Gastrocnemius medialis (tissue), 4 donors: Measurements from ENCODE around the gene DDX51. TPM values are rescaled to one million over a fixed set of nuclear protein-coding genes. Genes with fewer than 3 reads are reported as not detected.

Experiments used
- ATAC-seq, 2 donors: fragments of 150-250 bp; one replicate each; pipeline ENCODE4 v1.9.1; 2016
- DNase-seq, 2 donors: peaks; one replicate each; pipeline ENCODE4 v3.0.0-alpha.2; 2019
- H3K27ac ChIP-seq, 4 donors: fragments of 200-600 bp; sonication (generic); 1 replicate in 1 of 4; 2 replicates in 3 of 4; pipeline ENCODE4 v1.5.1; 2016 to 2018; ENCODE audit warnings: mild to moderate bottlenecking in 2 of 4, moderate library complexity in 1 of 4
- H3K27me3 ChIP-seq, 3 donors: fragments of 200-600 bp; sonication (generic) in 2 of 3; 1 replicate in 1 of 3; 2 replicates in 2 of 3; pipeline versions ENCODE4 v1.5.1 to v1.6.0; 2016 to 2019; ENCODE audit warnings: mild to moderate bottlenecking in 1 of 3, moderate library complexity in 1 of 3
- H3K36me3 ChIP-seq, 2 donors: fragments of 200-600 bp; sonication (generic) in 1 of 2; one replicate each; pipeline ENCODE4 v1.5.1; 2017 to 2018
- H3K4me1 ChIP-seq, 2 donors: fragments of 200-600 bp; sonication (generic) in 1 of 2; one replicate each; pipeline ENCODE4 v1.5.1; 2016 to 2017; ENCODE audit warnings: mild to moderate bottlenecking in 2 of 2
- H3K4me3 ChIP-seq, 4 donors: fragments of 200-600 bp; sonication (generic) in 3 of 4; 1 replicate in 1 of 4; 2 replicates in 3 of 4; pipeline ENCODE4 v1.5.1; 2016 to 2019; ENCODE audit warnings: mild to moderate bottlenecking in 2 of 4
- H3K9me3 ChIP-seq, 3 donors: fragments of 200-600 bp; sonication (generic) in 2 of 3; 1 replicate in 1 of 3; 2 replicates in 2 of 3; pipeline ENCODE4 v1.5.1; 2016 to 2019
- POLR2A ChIP-seq, 2 donors: fragments of 450-650 bp; IDR thresholded peaks; one replicate each; pipeline ENCODE4 v1.6.1; 2017; ENCODE audit warnings: antibody characterized with exemption in 2 of 2, mild to moderate bottlenecking in 2 of 2, moderate library complexity in 2 of 2
- in situ Hi-C, 4 donors: fragments of 200-750 bp; cut with MboI; loops; one replicate each; pipeline versions ENCODE4 v1.15.0 to v1.8.0; 2017; ENCODE audit warnings: low sequenced_read_pairs in 4 of 4
- intact Hi-C: fragments of 100-400 bp; cut with DNase I; formaldehyde crosslinking; loops from one replicate; pipeline ENCODE4 v1.15.1; 2023; ENCODE audit warnings: low total_unique reads
- total RNA-seq, 4 donors: library from RNA; depleted of rRNA; stranded (reverse); fragments of >200 nt; gene quantifications; one replicate each; pipeline versions ENCODE4 v1.1.0 to v1.2.3, GENCODE V29; 2016
- TF ChIP-seq, protein P1 (sequence below), 5 experiments: fragments of 450-650 bp in 3 of 5; fragments of 200-600 bp in 2 of 5; sonication (generic) in 2 of 5; IDR thresholded peaks in 4 of 5; conservative IDR thresholded peaks in 1 of 5; 1 replicate in 4 of 5; 2 replicates in 1 of 5; pipeline ENCODE4 v1.5.1; 2016 to 2019; ENCODE audit warnings: antibody characterized with exemption in 5 of 5, mild to moderate bottlenecking in 3 of 5, moderate library complexity in 3 of 5

Gene DDX51
- total RNA-seq, 4 donors from 2014 or later: 5.8 to 7.8 (median 6.5) TPM

DNA sequence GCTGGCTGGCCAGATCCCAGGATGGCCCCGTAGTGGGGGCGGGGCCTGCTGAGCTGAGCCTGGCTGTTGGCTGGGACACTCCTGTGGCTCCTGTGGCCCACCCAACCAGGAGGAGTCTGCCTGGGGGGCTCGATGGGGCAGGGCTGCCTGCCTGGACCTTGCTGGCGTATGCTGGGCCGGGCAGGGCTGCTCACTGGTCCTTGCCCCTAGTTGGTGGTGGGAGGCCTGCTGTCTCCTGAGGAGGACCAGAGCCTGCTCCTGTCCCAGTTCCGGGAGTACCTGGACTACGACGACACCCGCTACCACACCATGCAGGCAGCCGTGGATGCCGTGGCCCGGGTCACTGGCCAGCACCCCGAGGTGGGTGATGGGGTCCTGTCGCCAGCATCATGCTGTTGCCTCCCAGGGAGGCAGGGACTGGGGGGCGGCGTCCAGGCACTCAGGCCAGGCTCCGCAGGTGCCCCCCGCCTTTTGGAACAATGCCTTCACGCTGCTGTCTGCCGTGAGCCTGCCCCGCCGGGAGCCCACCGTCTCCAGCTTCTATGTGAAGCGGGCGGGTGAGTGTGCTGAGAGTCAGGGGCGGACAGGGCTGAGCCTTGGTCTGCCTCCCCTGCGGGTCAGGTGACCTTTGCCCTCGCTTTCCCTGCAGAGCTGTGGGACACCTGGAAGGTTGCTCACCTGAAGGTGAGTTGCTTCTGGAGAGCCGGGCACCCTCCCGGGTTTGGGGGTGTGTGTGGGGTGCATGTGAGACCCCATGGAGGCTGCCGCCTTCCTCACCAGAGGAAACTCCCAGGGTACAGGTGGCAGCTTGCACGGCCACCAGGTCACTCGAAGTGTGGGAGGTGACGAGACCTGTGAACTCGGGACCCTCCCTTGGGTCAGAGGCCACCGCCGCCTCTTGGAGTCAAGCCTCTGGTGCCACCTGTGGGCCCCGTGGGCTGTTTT lies 3.6 kb upstream of the DDX51 start:
- no peaks in the 10 kb centered on the region for H3K9me3 ChIP-seq
- DNase-seq (peak in 1 of 2 donors; percentile 11), ATAC-seq (no peak)
- no peak overlapping the region for H3K4me3 ChIP-seq
- H3K4me1 ChIP-seq: peaks cover 14 to 19% of the 10 kb centered on the region in 2 donors
- no peak for TF ChIP-seq POLR2A (IDR thresholded peaks at IDR 0.05)
- TF ChIP-seq, protein P1, sequence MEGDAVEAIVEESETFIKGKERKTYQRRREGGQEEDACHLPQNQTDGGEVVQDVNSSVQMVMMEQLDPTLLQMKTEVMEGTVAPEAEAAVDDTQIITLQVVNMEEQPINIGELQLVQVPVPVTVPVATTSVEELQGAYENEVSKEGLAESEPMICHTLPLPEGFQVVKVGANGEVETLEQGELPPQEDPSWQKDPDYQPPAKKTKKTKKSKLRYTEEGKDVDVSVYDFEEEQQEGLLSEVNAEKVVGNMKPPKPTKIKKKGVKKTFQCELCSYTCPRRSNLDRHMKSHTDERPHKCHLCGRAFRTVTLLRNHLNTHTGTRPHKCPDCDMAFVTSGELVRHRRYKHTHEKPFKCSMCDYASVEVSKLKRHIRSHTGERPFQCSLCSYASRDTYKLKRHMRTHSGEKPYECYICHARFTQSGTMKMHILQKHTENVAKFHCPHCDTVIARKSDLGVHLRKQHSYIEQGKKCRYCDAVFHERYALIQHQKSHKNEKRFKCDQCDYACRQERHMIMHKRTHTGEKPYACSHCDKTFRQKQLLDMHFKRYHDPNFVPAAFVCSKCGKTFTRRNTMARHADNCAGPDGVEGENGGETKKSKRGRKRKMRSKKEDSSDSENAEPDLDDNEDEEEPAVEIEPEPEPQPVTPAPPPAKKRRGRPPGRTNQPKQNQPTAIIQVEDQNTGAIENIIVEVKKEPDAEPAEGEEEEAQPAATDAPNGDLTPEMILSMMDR (IDR thresholded peaks at IDR 0.05 in 4 of 5, conservative IDR thresholded peaks at IDR 0.05 in 1 of 5): no peak
- in situ Hi-C loops (no loop called here), intact Hi-C loops (loop anchor here (10.0 kb wide), 2 partner anchors 223 to 1273 kb away; partner anchors contain the start of genes PUS1 and RAN)
- peaks cover 0 to 35% of the 10 kb centered on the region in 2 donors for H3K36me3 ChIP-seq
- no peak overlapping the region for H3K27ac ChIP-seq
- no peaks in the 10 kb centered on the region for H3K27me3 ChIP-seq

DNA sequence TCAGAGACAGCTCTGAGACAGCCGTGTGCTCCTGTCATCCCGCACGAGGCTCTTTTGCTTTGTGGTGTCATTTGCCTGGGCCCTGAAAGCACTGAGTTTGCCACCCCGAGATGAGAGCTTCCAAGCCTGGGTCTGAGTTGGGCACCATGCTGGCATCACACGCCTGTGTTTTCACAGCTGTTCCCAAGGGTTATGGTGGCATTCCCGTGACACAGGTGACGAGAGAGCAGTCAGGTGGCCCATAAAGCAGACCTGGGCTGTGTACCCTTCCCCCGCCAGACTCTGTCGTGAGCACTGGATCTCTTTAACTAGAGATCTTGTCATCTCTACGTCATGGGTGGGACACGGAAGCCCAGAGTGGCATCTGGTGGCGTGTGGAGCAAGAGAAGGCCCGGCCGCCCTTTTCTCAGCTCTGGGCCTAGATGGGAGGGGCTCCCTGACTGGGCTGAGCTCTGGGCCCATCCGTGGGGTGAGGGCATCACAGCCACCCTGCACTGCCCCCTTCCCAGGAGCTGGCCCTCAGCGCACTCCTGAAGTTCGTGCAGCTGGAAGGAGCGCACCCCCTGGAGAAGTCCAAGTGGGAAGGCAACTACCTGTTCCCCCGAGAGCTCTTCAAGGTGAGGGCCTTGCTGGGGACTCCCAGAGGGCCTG lies 2.8 kb upstream of the DDX51 start:
- ATAC-seq (no peak), DNase-seq (no peak)
- H3K9me3 ChIP-seq: no peaks in the 10 kb centered on the region
- no peaks in the 10 kb centered on the region for H3K27me3 ChIP-seq
- H3K36me3 ChIP-seq: peaks cover 0 to 35% of the 10 kb centered on the region in 2 donors
- in situ Hi-C loops: no loop called here
- peaks cover 17 to 22% of the 10 kb centered on the region in 2 donors for H3K4me1 ChIP-seq
- no peak overlapping the region for H3K27ac ChIP-seq
- intact Hi-C loops: loop anchor here (10.0 kb wide), 2 partner anchors 222 to 1272 kb away; partner anchors contain the start of genes PUS1 and RAN
- TF ChIP-seq, protein P1 (IDR thresholded peaks at IDR 0.05 in 4 of 5, conservative IDR thresholded peaks at IDR 0.05 in 1 of 5): no peak
- H3K4me3 ChIP-seq: no peak overlapping the region

DNA sequence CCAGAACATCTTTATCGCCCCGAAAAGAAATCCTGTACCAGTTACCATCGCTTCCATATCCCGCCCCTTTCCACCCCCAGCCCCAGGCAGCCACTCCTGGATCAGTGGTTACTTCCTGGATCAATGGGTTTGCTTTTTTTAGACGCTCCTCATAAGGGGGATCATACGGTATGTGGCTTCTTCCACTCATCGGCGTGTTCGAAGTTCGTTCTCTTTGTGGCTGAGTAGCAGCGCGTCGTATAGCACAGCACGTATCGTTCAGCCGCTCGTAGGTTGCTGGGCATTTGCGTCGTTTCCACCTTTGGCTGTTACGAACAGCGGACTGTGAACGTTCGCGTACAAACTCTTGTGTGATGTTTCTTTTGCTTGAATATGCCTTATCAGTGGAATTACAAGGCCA lies 2.0 kb upstream of the DDX51 start:
- no peak for DNase-seq
- H3K4me3 ChIP-seq: no peak overlapping the region
- H3K9me3 ChIP-seq: no peaks in the 10 kb centered on the region
- no peak overlapping the region for H3K27ac ChIP-seq
- H3K36me3 ChIP-seq: peaks cover 0 to 35% of the 10 kb centered on the region in 2 donors
- in situ Hi-C loops (no loop called here), intact Hi-C loops (loop anchor here (10.0 kb wide), 2 partner anchors 221 to 1271 kb away; partner anchors contain the start of genes PUS1 and RAN)
- H3K27me3 ChIP-seq: no peaks in the 10 kb centered on the region
- ATAC-seq: no peak
- no peak for TF ChIP-seq POLR2A (IDR thresholded peaks at IDR 0.05)
- TF ChIP-seq, protein P1 (IDR thresholded peaks at IDR 0.05 in 4 of 5, conservative IDR thresholded peaks at IDR 0.05 in 1 of 5): no peak
- H3K4me1 ChIP-seq: peaks cover 17 to 22% of the 10 kb centered on the region in 2 donors

DNA sequence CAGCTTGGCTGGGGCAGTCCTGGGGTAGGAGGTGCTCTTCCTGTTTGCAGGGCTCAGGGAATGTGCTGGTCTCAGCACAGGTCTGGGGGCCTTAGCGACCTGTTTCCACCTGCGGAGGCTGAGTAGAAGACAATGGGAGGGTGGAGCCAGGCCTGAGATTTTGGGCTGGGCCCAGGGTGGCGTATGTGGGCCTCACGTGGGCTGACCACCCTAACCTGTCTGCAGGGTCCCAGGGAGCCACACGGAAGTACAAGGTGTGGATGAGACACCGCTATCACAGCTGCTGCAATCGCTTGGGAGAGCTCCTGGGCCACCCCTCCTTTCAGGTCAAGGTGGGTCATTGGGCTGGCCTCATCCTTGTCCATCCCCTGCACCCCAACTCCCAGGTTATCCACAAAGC lies 1.2 kb upstream of the DDX51 start:
- H3K27ac ChIP-seq: peak overlapping the region in 1 of 4 donors; percentile 83
- H3K4me1 ChIP-seq: peaks cover 17 to 22% of the 10 kb centered on the region in 2 donors
- no peaks in the 10 kb centered on the region for H3K9me3 ChIP-seq
- TF ChIP-seq, protein P1 (IDR thresholded peaks at IDR 0.05 in 4 of 5, conservative IDR thresholded peaks at IDR 0.05 in 1 of 5): no peak
- no peak for TF ChIP-seq POLR2A (IDR thresholded peaks at IDR 0.05)
- in situ Hi-C loops (no loop called here), intact Hi-C loops (loop anchor here (2.0 to 10.0 kb wide), 3 partner anchors 61 to 1271 kb away; partner anchors contain the start of genes PUS1 and RAN)
- no peak for ATAC-seq
- no peak for DNase-seq
- peaks cover 0 to 39% of the 10 kb centered on the region in 2 donors for H3K36me3 ChIP-seq
- H3K4me3 ChIP-seq: peak overlapping the region; percentile 95 to 97 (median 96)
- H3K27me3 ChIP-seq: no peaks in the 10 kb centered on the region
